ENCODE results near the gene PTPRB.

GRCh38 chr12:70671698-70672097 is 34.5 kb upstream of the PTPRB start:
- TF ChIP-seq POLR2A (IDR thresholded peaks at IDR 0.05) (no peak), CTCF (IDR thresholded peaks at IDR 0.05) (no peak)

All from testis (tissue), 2 donors.